Retinal pigment epithelial cell (primary cell): ENCODE data around the gene USP7.
"Not testable (repeated sequence)": the region's sequence is repeated elsewhere in the genome, so short reads cannot be mapped to it uniquely, and the experiment has no call there.

Experiments
- DNase-seq: peaks from one replicate; pipeline ENCODE4 v3.0.0-alpha.2; 2010; ENCODE audit warnings: low read depth
- H3K4me3 ChIP-seq: 2 replicates; pipeline ENCODE4 v1.5.1; 2011; ENCODE audit warnings: mild to moderate bottlenecking, low read length, control low read depth, moderate library complexity
- TF ChIP-seq, protein P1 (sequence below): conservative IDR thresholded peaks from 2 replicates; pipeline ENCODE4 v1.5.1; 2011; ENCODE audit warnings: low read depth, low read length, control low read depth, inconsistent platforms

Gene USP7

DNA sequence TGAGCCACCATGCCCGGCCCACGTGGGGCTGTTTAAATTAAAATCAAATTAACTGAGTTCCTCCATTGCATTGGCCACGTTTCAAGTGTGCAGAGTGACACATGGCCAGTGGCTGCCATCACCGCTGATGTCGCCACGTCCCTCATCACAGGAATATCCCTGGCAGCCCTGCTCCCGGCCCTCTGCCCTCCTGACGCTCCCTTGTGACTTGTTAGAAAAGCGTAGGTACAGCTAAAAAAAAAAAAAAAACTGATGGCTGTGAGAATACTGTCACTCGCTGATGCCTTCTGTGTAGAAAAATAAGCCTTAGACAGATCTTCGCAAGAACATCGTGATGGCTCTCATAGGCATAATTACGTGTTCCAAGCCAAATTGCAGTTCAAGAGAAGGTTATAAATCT lies 116.6 kb downstream of the USP7 start:
- DNase-seq, result no peak
- TF ChIP-seq, protein P1, sequence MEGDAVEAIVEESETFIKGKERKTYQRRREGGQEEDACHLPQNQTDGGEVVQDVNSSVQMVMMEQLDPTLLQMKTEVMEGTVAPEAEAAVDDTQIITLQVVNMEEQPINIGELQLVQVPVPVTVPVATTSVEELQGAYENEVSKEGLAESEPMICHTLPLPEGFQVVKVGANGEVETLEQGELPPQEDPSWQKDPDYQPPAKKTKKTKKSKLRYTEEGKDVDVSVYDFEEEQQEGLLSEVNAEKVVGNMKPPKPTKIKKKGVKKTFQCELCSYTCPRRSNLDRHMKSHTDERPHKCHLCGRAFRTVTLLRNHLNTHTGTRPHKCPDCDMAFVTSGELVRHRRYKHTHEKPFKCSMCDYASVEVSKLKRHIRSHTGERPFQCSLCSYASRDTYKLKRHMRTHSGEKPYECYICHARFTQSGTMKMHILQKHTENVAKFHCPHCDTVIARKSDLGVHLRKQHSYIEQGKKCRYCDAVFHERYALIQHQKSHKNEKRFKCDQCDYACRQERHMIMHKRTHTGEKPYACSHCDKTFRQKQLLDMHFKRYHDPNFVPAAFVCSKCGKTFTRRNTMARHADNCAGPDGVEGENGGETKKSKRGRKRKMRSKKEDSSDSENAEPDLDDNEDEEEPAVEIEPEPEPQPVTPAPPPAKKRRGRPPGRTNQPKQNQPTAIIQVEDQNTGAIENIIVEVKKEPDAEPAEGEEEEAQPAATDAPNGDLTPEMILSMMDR, result no peak
- H3K4me3 ChIP-seq, result no peak overlapping the region

DNA sequence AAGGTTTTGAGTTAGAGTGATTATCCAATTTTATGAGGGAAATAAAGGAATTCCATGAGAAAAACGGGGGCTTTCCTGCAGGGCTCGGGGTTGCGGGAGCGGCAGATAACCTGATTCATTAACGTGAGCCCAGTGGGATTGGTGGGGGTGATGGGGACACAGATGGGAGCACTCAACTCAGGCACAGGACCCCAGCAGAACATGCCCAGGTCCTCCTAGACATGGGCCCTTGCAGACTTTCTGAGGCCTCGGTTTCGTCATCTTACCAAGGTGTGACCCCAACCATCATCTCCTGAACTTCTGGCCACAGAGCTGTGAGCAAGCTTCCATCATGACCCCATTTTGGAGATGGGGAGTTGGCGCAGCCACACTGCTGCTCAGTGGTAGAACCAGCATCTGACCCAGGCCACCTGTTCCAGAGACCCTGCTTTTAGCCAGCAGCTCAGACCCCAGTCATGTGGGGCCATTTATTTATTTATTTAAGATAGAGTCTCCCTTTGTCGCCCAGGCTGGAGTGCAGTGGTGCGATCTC lies 117.2 kb downstream of the USP7 start:
- DNase-seq, result no peak
- TF ChIP-seq, protein P1, result no peak
- no peak overlapping the region for H3K4me3 ChIP-seq

DNA sequence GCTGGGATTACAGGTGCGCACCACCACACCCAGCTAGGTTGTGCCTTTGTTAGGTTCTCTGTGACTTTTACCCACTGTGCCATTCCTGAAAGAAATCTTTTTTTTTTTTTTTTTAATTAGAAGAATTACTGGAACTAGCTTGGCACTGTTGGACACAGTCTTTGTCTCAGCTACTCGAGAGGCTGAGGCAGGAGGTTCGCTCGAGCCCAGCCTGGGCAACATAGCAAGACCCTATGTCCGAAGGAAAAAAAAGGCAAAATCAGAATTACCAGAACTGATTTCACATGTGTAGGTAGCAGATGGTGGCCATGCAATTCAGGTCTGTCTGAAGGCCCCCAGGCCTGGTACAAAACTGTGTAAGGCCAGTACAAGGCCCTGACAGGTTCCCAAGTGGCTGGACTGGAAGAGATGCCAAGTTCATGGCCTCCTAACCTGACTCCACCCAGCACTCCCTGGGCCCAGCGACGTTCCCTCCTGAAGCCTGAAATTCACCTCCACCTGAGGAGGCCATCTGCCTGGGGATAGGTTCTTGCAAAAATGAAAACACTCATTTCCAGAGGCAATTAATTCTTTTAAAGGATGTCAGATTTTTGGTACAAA lies 117.9 kb downstream of the USP7 start:
- TF ChIP-seq, protein P1, result no peak
- no peak overlapping the region for H3K4me3 ChIP-seq
- DNase-seq, result no peak

DNA sequence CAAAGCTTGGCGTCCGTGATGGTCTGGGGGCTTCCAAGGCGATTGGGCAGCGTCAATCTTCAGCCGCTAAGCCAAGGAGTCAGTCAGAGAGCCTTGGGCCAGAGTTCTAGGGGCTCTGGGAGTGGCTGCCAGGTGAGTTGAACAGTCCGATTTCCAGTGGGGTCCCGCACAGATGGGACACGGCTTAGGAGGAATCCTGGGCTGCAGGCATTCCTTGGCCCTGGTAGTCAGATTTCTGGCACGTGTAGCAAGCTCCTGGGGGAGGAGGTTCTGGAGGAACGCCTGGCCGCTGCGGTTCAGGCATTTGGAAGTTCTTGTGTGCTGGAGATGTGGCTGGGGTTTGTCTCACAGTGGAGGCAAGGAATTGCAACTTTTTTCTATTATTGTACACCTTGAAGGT lies 120.4 kb downstream of the USP7 start:
- not testable (repeated sequence) for H3K4me3 ChIP-seq, DNase-seq
